Progenitor cell of endocrine pancreas (in vitro differentiated cells): ENCODE data around the gene SERINC5. TPM values are rescaled to one million over a fixed set of nuclear protein-coding genes. Genes with fewer than 3 reads are reported as not detected.

Source experiments
- DNase-seq: peaks from one replicate; pipeline ENCODE4 v3.0.0; 2021; ENCODE audit warnings: low spot score; ENCODE audit not compliant: unreplicated experiment
- H3K27ac Mint-ChIP-seq: 2 replicates; pipeline ENCODE4 v1.8.0; 2021; ENCODE audit warnings: mild to moderate bottlenecking, moderate library complexity, mixed read lengths
- H3K27me3 Mint-ChIP-seq: 2 replicates; pipeline ENCODE4 v1.8.0; 2021; ENCODE audit warnings: mixed read lengths
- H3K36me3 Mint-ChIP-seq: 2 replicates; pipeline ENCODE4 v1.8.0; 2022; ENCODE audit warnings: mixed read lengths; ENCODE audit not compliant: insufficient read depth
- H3K4me1 Mint-ChIP-seq: 2 replicates; pipeline ENCODE4 v1.8.0; 2021; ENCODE audit warnings: low read depth, mixed read lengths
- H3K4me3 Mint-ChIP-seq: 2 replicates; pipeline ENCODE4 v1.8.0; 2021; ENCODE audit warnings: low read depth, mild to moderate bottlenecking, moderate library complexity, mixed read lengths
- H3K9me3 Mint-ChIP-seq: 2 replicates; pipeline ENCODE4 v1.8.0; 2021; ENCODE audit warnings: low read depth, mixed read lengths
- CTCF ChIP-seq: fragments of 200-600 bp; sonication (generic); IDR thresholded peaks from one replicate; pipeline ENCODE4 v1.5.0; 2021; ENCODE audit warnings: antibody characterized with exemption, mild to moderate bottlenecking; ENCODE audit not compliant: unreplicated experiment
- total RNA-seq: library from RNA; stranded (reverse); gene quantifications from 2 replicates; pipeline ENCODE4 v1.2.1, GENCODE V29; 2021

The SERINC5 gene
- total RNA-seq, 1 donor from 2014 or later = 198 TPM

DNA sequence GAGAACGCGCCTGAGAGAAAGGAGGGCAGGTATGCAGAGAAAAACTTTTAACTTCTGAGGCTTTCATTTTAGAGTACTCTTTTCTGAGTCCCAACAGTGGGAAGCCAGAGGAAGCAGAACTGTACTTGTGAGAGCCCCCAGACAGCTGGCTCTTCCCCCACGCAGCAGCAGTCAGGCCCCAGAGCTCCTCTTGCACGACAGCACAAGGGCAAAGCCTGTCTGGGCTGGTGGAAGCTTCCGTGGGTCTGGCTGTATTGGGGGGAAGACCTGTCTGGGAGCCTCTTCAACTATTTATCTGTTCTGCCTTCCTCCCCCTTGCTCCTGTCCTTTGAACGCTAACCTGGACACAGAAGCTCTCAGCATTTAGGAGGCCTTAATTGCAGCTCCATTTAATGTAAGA is 152.5 kb downstream of the SERINC5 start:
- no peak for DNase-seq
- Mint-ChIP-seq H3K27ac (peak overlapping the region; percentile 32), H3K27me3 (no peaks in the 10 kb centered on the region), H3K36me3 (no peaks in the 10 kb centered on the region), H3K4me1 (peaks cover 33% of the 10 kb centered on the region), H3K9me3 (peaks cover 4% of the 10 kb centered on the region), H3K4me3 (no peak overlapping the region)
- no peak for TF ChIP-seq CTCF

DNA sequence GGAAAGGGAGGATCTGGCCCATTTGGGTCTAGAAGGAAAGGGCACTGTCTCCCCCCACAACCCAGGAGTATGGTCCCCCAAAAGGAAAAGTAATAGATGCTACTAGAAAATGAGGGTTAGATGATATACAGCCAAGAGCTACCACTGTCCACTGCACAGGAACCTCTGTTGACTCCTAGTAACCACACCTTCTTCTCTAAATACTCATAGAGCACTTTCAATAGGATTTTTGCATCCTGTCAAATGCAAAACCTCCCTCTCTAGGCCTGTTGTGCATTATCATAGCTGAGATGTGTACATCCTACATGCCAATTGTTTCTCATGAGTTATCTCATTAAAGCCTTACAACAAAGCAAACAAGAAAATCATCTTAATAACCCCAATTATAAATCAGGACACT is 153.9 kb downstream of the SERINC5 start:
- H3K4me1 Mint-ChIP-seq = peaks cover 41% of the 10 kb centered on the region
- H3K9me3 Mint-ChIP-seq = peaks cover 1% of the 10 kb centered on the region
- H3K36me3 Mint-ChIP-seq = peaks cover 2% of the 10 kb centered on the region
- no peak overlapping the region for H3K4me3 Mint-ChIP-seq
- DNase-seq = no peak
- H3K27me3 Mint-ChIP-seq = no peaks in the 10 kb centered on the region
- H3K27ac Mint-ChIP-seq = no peak overlapping the region
- no peak for TF ChIP-seq CTCF

GRCh38 chr5:80097451-80097850 is 158.4 kb downstream of the SERINC5 start:
- Mint-ChIP-seq H3K4me1 (peaks cover 40% of the 10 kb centered on the region), H3K27ac (peak overlapping the region; percentile 37), H3K27me3 (no peaks in the 10 kb centered on the region), H3K9me3 (no peaks in the 10 kb centered on the region), H3K36me3 (peaks cover 2% of the 10 kb centered on the region), H3K4me3 (no peak overlapping the region)
- no peak for TF ChIP-seq CTCF
- DNase-seq = no peak

DNA sequence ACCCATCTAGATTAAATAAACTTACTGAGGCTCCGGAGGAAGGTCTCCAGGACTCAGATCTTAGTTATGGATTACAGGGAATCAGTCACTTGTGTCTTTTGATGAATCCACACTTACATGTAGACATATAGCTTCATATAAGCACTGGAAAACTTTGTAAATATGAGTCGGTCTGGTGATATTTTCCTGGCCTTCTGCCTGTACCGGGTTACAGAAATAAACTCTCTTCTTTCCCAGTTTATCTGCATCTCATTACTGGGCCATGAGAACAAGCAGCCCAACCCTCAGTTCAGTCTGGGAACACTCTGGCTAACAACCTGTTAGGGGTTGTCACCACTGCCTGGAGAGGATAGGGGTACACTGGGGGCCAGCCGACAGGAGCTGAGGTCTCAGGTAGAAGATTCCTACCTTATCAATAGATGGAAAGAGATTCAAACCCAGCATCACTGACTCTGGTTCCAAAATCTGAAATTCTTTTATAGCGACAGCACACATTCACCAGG is 161.6 kb downstream of the SERINC5 start:
- peak overlapping the region; percentile 44 for H3K4me3 Mint-ChIP-seq
- peaks cover 2% of the 10 kb centered on the region for H3K36me3 Mint-ChIP-seq
- no peaks in the 10 kb centered on the region for H3K9me3 Mint-ChIP-seq
- peaks cover 45% of the 10 kb centered on the region for H3K4me1 Mint-ChIP-seq
- peak overlapping the region; percentile 98 for H3K27ac Mint-ChIP-seq
- no peak for TF ChIP-seq CTCF
- DNase-seq = no peak
- H3K27me3 Mint-ChIP-seq = no peaks in the 10 kb centered on the region

DNA sequence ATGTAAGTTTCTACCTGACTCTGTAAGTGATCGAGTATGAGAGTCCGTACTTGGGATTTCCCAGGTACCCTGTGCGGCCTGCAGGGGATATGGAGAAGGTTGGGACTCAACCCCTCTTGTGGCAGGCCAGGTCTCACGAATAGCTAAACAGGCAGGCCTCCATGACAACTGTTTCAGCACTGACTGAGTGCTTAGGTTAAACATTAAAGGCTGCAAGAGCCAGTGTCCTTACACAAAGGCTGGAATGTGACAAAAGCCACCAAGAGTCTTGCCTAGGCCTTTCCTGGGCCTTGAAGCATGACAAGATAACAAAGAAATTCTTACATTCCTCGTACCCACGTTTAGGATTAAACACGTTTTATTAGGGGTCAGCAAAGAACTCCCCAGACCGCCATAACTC is 162.1 kb downstream of the SERINC5 start:
- peak; percentile 38 for TF ChIP-seq CTCF
- H3K9me3 Mint-ChIP-seq = no peaks in the 10 kb centered on the region
- peak overlapping the region; percentile 44 for H3K4me3 Mint-ChIP-seq
- no peaks in the 10 kb centered on the region for H3K27me3 Mint-ChIP-seq
- H3K36me3 Mint-ChIP-seq = peaks cover 2% of the 10 kb centered on the region
- H3K27ac Mint-ChIP-seq = peak overlapping the region; percentile 98
- DNase-seq = no peak
- peaks cover 43% of the 10 kb centered on the region for H3K4me1 Mint-ChIP-seq
